Endothelial cell of umbilical vein (primary cell): Measurements from ENCODE around the gene GAS7. TPM values are rescaled to one million over a fixed set of nuclear protein-coding genes. Genes with fewer than 3 reads are reported as not detected.

Experiments
- BruUV-seq: library from RNA; stranded (reverse); fragments of 400-500 nt; replicated peaks from 2 replicates; lab custom pipeline; 2021; lab: Mats Ljungman, UMichigan
- CTCF ChIA-PET: fragments of 300-600, 350-600 bp; sonication (Branson Sonifier 250); formaldehyde crosslinking; loops from one replicate; lab custom pipeline; 2021; ENCODE audit warnings: antibody characterized with exemption, inconsistent platforms; lab: Charles Lee
- POLR2A ChIA-PET: fragments of 300-600, 350-600 bp; sonication (Branson Sonifier 250); formaldehyde crosslinking; loops from one replicate; lab custom pipeline; 2021; ENCODE audit warnings: antibody characterized with exemption, inconsistent platforms; lab: Charles Lee
- DNase-seq: peaks from one replicate; pipeline ENCODE4 v3.0.0-alpha.2; 2011; ENCODE audit warnings: low read depth, low spot score
- FAIRE-seq: peaks from 2 replicates; lab custom pipeline; 2011; peaks lifted over from hg19 to GRCh38; lab: Jason Lieb, UNC
- H2AFZ ChIP-seq: 2 replicates; pipeline ENCODE4 v1.6.0; 2012; ENCODE audit warnings: low read depth, low read length, control low read depth, inconsistent platforms
- H3K27ac ChIP-seq: 2 replicates; pipeline ENCODE4 v1.5.1; 2011; ENCODE audit warnings: low read depth, mild to moderate bottlenecking, control low read depth, low read length, moderate library complexity; ENCODE audit not compliant: insufficient read depth
- H3K27me3 ChIP-seq, 2 experiments: 2 replicates each; pipeline versions ENCODE4 v1.6.0 to v1.6.1; 2011; ENCODE audit warnings: low read length in 2 of 2, mixed read lengths in 1 of 2; ENCODE audit not compliant: control insufficient read depth in 2 of 2, insufficient read depth in 2 of 2
- H3K36me3 ChIP-seq, 2 experiments: 2 replicates in 1 of 2; 3 replicates in 1 of 2; pipeline ENCODE4 v1.5.1; 2011; ENCODE audit warnings: low read length in 2 of 2, mild to moderate bottlenecking in 1 of 2, moderate library complexity in 1 of 2; ENCODE audit not compliant: control insufficient read depth in 2 of 2, insufficient read depth in 2 of 2; ENCODE audit errors: extremely low read depth in 1 of 2
- H3K4me1 ChIP-seq: 3 replicates; pipeline ENCODE4 v1.5.1; 2011; ENCODE audit warnings: mild to moderate bottlenecking, low read length; ENCODE audit not compliant: control insufficient read depth, insufficient read depth; ENCODE audit errors: extremely low read depth
- H3K4me2 ChIP-seq: 2 replicates; pipeline ENCODE4 v1.6.1; 2011; ENCODE audit warnings: low read length, control low read depth, mixed read lengths; ENCODE audit not compliant: insufficient read depth
- H3K4me3 ChIP-seq, 3 experiments: fragments of 200-600 bp in 1 of 3; sonication (generic), shearing (Covaris generic) in 1 of 3; replicated peaks in 1 of 3; 2 replicates each; pipeline ENCODE4 v1.5.1; 2011 to 2016; ENCODE audit warnings: control low read depth in 3 of 3, low read length in 3 of 3, mild to moderate bottlenecking in 2 of 3, inconsistent platforms in 1 of 3, low read depth in 1 of 3, moderate library complexity in 1 of 3; ENCODE audit not compliant: insufficient read depth in 1 of 3
- H3K79me2 ChIP-seq: 2 replicates; pipeline ENCODE4 v1.6.0; 2012; ENCODE audit warnings: low read length, inconsistent platforms; ENCODE audit not compliant: control insufficient read depth, insufficient read depth
- H3K9ac ChIP-seq: replicated peaks from 2 replicates; pipeline ENCODE3; 2011; ENCODE audit warnings: low read length, control low read depth; ENCODE audit not compliant: insufficient read depth; ENCODE audit errors: extremely low read depth
- H3K9me1 ChIP-seq: replicated peaks from 3 replicates; pipeline ENCODE4 v1.6.0; 2011; ENCODE audit warnings: mild to moderate bottlenecking, low read length; ENCODE audit not compliant: control insufficient read depth, insufficient read depth; ENCODE audit errors: extremely low read depth
- H3K9me3 ChIP-seq: replicated peaks from 2 replicates; pipeline ENCODE4 v1.5.1; 2012; ENCODE audit warnings: low read length, inconsistent platforms; ENCODE audit not compliant: control insufficient read depth, insufficient read depth
- H4K20me1 ChIP-seq: replicated peaks from 2 replicates; pipeline ENCODE3; 2011; ENCODE audit warnings: mild to moderate bottlenecking, low read length; ENCODE audit not compliant: control insufficient read depth, insufficient read depth; ENCODE audit errors: extremely low read depth
- CTCF ChIP-seq, 2 donors: IDR thresholded peaks; 1 replicate in 1 of 2; 2 replicates in 1 of 2; pipeline ENCODE4 v1.5.1; 2011; ENCODE audit warnings: low read length in 2 of 2, mild to moderate bottlenecking in 2 of 2, moderate library complexity in 2 of 2, control low read depth in 1 of 2, inconsistent platforms in 1 of 2, low read depth in 1 of 2; ENCODE audit not compliant: insufficient read depth in 1 of 2; ENCODE audit errors: extremely low read depth in 1 of 2
- EZH2 ChIP-seq: IDR thresholded peaks from 2 replicates; pipeline ENCODE4 v1.6.1; 2012; ENCODE audit warnings: borderline replicate concordance, low read depth, mild to moderate bottlenecking, moderate library complexity, low read length, inconsistent platforms; ENCODE audit not compliant: severe bottlenecking
- FOS ChIP-seq: IDR thresholded peaks from 2 replicates; pipeline ENCODE4 v1.6.1; 2011; ENCODE audit warnings: mild to moderate bottlenecking, low read length, moderate library complexity, borderline replicate concordance; ENCODE audit not compliant: insufficient read depth
- GATA2 ChIP-seq: IDR thresholded peaks from 2 replicates; pipeline ENCODE4 v1.7.0; 2011; ENCODE audit warnings: low read depth, mild to moderate bottlenecking, moderate library complexity, mixed read lengths, low read length; ENCODE audit not compliant: insufficient read length, insufficient read depth
- JUN ChIP-seq: IDR thresholded peaks from 2 replicates; pipeline ENCODE4 v1.6.1; 2011; ENCODE audit warnings: borderline replicate concordance, low read depth; ENCODE audit not compliant: insufficient read length, insufficient read depth
- MAX ChIP-seq: IDR thresholded peaks from 2 replicates; pipeline ENCODE4 v1.6.1; 2011; ENCODE audit not compliant: insufficient read depth, insufficient read length
- MYC ChIP-seq: IDR thresholded peaks from one replicate; pipeline ENCODE4 v1.6.1; 2011; ENCODE audit warnings: mild to moderate bottlenecking, low read depth, low read length
- POLR2A ChIP-seq: IDR thresholded peaks from 2 replicates; pipeline ENCODE4 v1.6.1; 2012; ENCODE audit warnings: low read depth, mild to moderate bottlenecking, control low read depth, low read length
- POLR2AphosphoS5 ChIP-seq: IDR thresholded peaks from 2 replicates; pipeline ENCODE4 v1.6.1; 2012; ENCODE audit warnings: low read depth, mild to moderate bottlenecking, control low read depth, low read length, moderate library complexity; ENCODE audit not compliant: insufficient read depth
- dilution Hi-C: fragments of 300-500 bp; cut with MboI; formaldehyde crosslinking; loops from one replicate; pipeline ENCODE4 v1.15.0; 2019; ENCODE audit warnings: low sequenced_read_pairs; ENCODE audit not compliant: extremely low pct_ligation_motif_present
- intact Hi-C: fragments of 100-400 bp; cut with micrococcal nuclease; formaldehyde crosslinking; loops from one replicate; pipeline ENCODE4 v1.10.0; 2022
- polyA plus RNA-seq, 4 experiments: library from polyadenylated mRNA; depleted of rRNA in 3 of 4; stranded (reverse) in 3 of 4; unstranded in 1 of 4; fragments of >200 nt; gene quantifications; 2 replicates each; pipeline versions ENCODE4 v1.2.1 to v1.2.3, GENCODE V29; 2011 to 2012; ENCODE audit warnings: missing spikeins in 1 of 4
- total RNA-seq: library from RNA; stranded (reverse); gene quantifications from 2 replicates; pipeline ENCODE4 v1.2.3, GENCODE V29; 2021

The GAS7 gene
- total and polyA plus RNA-seq, 2 donors (not counting 3 experiments of a cell fraction or from before 2014, with no cell fraction given), result not detected

DNA sequence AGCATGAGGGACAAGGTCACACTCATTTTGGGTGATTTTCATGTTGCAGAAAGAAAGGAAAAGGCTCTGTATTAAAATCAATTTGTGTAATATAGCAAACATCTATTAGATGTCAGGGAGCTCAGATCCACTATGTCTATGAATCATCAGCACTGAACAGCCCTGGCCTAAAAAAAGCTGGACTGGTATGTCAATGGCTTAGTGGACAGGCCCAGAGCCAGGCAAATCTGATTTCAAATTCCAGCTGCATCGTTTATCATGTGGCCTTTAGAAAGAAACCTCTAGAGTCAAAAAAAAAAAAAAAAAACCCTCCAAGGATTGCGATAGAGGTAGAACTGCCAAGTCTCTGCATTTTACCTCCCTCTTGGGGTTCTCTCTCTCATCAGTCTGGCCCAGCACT, 5.4 kb downstream of the GAS7 start:
- CTCF ChIA-PET, result no interaction called here
- H4K20me1 ChIP-seq, result no peaks in the 10 kb centered on the region
- no peaks in the 10 kb centered on the region for H3K27me3 ChIP-seq
- H2AFZ ChIP-seq, result no peak overlapping the region
- BruUV-seq, result no TSS peak
- no peak overlapping the region for H3K4me2 ChIP-seq
- no peak overlapping the region for H3K9ac ChIP-seq
- H3K9me1 ChIP-seq, result no peaks in the 10 kb centered on the region
- DNase-seq, result no peak
- H3K79me2 ChIP-seq, result no peaks in the 10 kb centered on the region
- no peak for TF ChIP-seq POLR2AphosphoS5
- no peak for TF ChIP-seq GATA2
- no peak for TF ChIP-seq POLR2A
- TF ChIP-seq JUN, result no peak
- no peak for TF ChIP-seq MYC
- TF ChIP-seq FOS, result no peak
- TF ChIP-seq EZH2, result no peak
- no peak for TF ChIP-seq CTCF (IDR thresholded peaks at IDR 0.05; ENCODE audit: extremely low read depth in 1 of 2, insufficient read depth in 1 of 2, low read depth in 1 of 2, low read length in 2 of 2)
- TF ChIP-seq MAX, result no peak
- peaks cover 3% of the 10 kb centered on the region for H3K9me3 ChIP-seq
- H3K27ac ChIP-seq, result no peak overlapping the region
- H3K4me1 ChIP-seq, result no peaks in the 10 kb centered on the region
- no peak for FAIRE-seq
- intact Hi-C loops (no loop called here), dilution Hi-C loops (no loop called here)
- H3K4me3 ChIP-seq, result no peak overlapping the region
- POLR2A ChIA-PET, result no interaction called here
- no peaks in the 10 kb centered on the region for H3K36me3 ChIP-seq
